ENCODE results near the gene RIT2. TPM values are rescaled to one million over a fixed set of nuclear protein-coding genes. Genes with fewer than 3 reads are reported as not detected.

Gene RIT2
- total RNA-seq, 2 experiments from 2014 or later: not detected

DNA sequence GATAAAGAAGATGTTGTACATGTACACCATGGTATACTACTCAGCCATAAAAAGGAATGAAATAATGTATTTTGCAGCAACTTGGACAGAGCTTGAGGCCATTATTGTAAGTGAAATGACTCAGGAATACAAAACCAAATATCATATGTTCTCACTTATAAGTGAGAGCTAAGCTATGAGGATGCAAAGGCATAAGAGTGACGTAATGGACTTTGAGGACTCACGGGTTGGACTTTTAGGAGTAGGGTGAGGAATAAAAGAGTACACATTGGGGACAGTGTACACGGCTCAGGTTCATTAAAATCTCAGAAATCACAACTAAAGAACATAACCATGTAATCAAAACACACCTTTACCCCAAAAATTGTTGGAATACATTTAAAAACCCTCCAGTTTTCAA lies 206.4 kb downstream of the RIT2 start:
- Mint-ChIP-seq H3K27me3 (no peaks in the 10 kb centered on the region), H3K27ac (no peak overlapping the region), H3K4me3 (no peak overlapping the region), H3K36me3 (ENCODE audit: low read depth) (no peaks in the 10 kb centered on the region), H3K9me3 (peaks cover 3% of the 10 kb centered on the region), H3K4me1 (ENCODE audit: low read depth) (no peaks in the 10 kb centered on the region)
- TF ChIP-seq, protein P1, sequence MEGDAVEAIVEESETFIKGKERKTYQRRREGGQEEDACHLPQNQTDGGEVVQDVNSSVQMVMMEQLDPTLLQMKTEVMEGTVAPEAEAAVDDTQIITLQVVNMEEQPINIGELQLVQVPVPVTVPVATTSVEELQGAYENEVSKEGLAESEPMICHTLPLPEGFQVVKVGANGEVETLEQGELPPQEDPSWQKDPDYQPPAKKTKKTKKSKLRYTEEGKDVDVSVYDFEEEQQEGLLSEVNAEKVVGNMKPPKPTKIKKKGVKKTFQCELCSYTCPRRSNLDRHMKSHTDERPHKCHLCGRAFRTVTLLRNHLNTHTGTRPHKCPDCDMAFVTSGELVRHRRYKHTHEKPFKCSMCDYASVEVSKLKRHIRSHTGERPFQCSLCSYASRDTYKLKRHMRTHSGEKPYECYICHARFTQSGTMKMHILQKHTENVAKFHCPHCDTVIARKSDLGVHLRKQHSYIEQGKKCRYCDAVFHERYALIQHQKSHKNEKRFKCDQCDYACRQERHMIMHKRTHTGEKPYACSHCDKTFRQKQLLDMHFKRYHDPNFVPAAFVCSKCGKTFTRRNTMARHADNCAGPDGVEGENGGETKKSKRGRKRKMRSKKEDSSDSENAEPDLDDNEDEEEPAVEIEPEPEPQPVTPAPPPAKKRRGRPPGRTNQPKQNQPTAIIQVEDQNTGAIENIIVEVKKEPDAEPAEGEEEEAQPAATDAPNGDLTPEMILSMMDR (IDR thresholded peaks at IDR 0.05): no peak
- DNase-seq: no peak
- ChIA-PET POLR2A (no interaction called here), CTCF (no interaction called here)
- no peak for ATAC-seq
- intact Hi-C loops (cut with micrococcal nuclease): no loop called here

DNA sequence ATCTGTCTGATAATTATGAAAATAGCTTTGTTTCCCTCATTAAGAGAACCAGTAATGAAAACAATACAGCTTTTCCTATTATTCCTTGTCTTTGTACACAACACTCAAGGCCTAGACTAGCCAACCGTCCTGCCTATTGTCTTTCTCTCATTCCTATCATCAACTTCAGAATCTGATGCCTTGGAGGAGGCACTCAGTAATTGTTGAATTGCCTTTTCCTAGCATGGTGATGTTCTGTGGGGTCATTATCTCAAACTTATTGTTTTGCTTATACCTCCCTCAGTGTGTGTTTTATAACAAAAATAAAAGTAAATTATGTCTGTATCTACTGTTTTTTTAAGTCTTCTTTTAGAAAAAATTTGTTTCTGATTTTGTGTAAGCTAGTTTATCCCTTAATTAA lies 208.7 kb downstream of the RIT2 start:
- ChIA-PET CTCF (no interaction called here), POLR2A (no interaction called here)
- intact Hi-C loops (cut with micrococcal nuclease): no loop called here
- TF ChIP-seq, protein P1 (IDR thresholded peaks at IDR 0.05): no peak
- Mint-ChIP-seq H3K9me3 (peaks cover 2% of the 10 kb centered on the region), H3K27me3 (no peaks in the 10 kb centered on the region), H3K27ac (no peak overlapping the region), H3K36me3 (ENCODE audit: low read depth) (no peaks in the 10 kb centered on the region), H3K4me1 (ENCODE audit: low read depth) (no peaks in the 10 kb centered on the region), H3K4me3 (no peak overlapping the region)
- ATAC-seq: no peak
- DNase-seq: no peak

DNA sequence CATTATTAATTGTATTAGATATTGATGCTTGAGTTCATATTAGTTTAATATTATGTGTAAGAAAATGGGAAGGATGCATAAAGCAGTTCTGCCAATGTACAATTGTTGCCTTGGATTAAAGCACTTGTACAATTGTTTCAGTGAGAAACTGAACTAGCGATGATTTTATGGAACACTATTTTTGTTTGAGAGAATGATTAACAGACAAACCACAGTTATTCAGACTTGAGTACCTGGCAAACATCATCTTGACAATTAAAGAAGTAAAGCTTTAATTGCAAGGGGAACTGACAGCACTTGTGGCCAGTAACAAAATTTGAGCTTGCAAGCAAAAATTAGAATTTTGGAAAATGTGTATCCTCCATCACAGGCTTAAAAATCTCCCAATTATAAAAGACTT lies 214.3 kb downstream of the RIT2 start:
- no peak for ATAC-seq
- TF ChIP-seq, protein P1 (IDR thresholded peaks at IDR 0.05): no peak
- no peaks in the 10 kb centered on the region for H3K4me1 Mint-ChIP-seq (ENCODE audit: low read depth)
- ChIA-PET CTCF (no interaction called here), POLR2A (no interaction called here)
- no peaks in the 10 kb centered on the region for H3K36me3 Mint-ChIP-seq (ENCODE audit: low read depth)
- no peak overlapping the region for H3K4me3 Mint-ChIP-seq
- no peak for DNase-seq
- H3K9me3 Mint-ChIP-seq: peaks cover 5% of the 10 kb centered on the region
- H3K27me3 Mint-ChIP-seq: no peaks in the 10 kb centered on the region
- intact Hi-C loops (cut with micrococcal nuclease): no loop called here
- H3K27ac Mint-ChIP-seq: no peak overlapping the region

DNA sequence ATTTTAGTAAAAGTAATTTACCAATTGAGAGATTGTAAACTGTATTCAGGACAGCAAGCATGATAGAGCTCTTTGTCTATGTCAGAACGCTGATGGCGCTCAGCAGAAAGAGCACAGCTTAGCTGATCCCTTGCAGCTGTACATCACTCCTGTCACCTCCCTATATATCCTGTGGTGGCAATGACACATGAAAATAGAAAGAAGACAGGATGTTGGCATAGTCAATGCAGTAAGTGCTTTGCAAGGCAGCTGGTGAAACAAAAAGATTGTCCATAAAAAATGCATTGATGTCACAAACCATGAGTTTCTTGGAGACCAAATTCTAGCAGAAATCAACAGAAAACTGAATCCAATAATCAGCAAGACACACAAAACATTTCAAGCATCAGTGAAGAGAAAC lies 221.5 kb downstream of the RIT2 start:
- TF ChIP-seq, protein P1 (IDR thresholded peaks at IDR 0.05): no peak
- Mint-ChIP-seq H3K27ac (no peak overlapping the region), H3K4me1 (ENCODE audit: low read depth) (no peaks in the 10 kb centered on the region), H3K4me3 (no peak overlapping the region), H3K27me3 (no peaks in the 10 kb centered on the region), H3K36me3 (ENCODE audit: low read depth) (no peaks in the 10 kb centered on the region), H3K9me3 (peaks cover 6% of the 10 kb centered on the region)
- DNase-seq (no peak), ATAC-seq (no peak)
- POLR2A ChIA-PET: no interaction called here
- intact Hi-C loops (cut with micrococcal nuclease): no loop called here
- CTCF ChIA-PET: no interaction called here

DNA sequence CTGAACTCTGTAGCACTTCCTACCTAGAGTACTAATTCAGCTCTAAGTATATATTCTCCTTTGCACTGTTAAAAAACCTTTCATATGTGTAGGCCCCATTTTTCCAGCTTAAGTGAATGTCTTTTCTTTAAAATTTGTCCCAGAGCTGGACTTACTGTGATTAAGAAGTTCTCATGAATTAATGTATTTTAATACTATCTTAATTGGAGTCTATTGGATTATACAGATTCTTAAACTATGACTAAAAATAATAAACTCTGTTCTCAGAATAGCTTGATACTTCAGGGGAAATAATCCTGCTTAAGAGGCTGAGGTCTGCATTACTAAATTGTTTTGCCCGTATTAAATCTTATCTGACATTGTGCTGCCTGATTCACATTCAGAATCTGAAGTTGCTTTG lies 223.3 kb downstream of the RIT2 start:
- POLR2A ChIA-PET: no interaction called here
- H3K27me3 Mint-ChIP-seq: no peaks in the 10 kb centered on the region
- CTCF ChIA-PET: no interaction called here
- no peak for DNase-seq
- no peaks in the 10 kb centered on the region for H3K36me3 Mint-ChIP-seq (ENCODE audit: low read depth)
- peaks cover 5% of the 10 kb centered on the region for H3K9me3 Mint-ChIP-seq
- no peak overlapping the region for H3K4me3 Mint-ChIP-seq
- intact Hi-C loops (cut with micrococcal nuclease): no loop called here
- no peak for ATAC-seq
- H3K27ac Mint-ChIP-seq: no peak overlapping the region
- TF ChIP-seq, protein P1 (IDR thresholded peaks at IDR 0.05): no peak
- H3K4me1 Mint-ChIP-seq (ENCODE audit: low read depth): no peaks in the 10 kb centered on the region
